ENCODE results near the gene SOAT1. TPM values are rescaled to one million over a fixed set of nuclear protein-coding genes. Genes with fewer than 3 reads are reported as not detected.

Gene SOAT1
- total and polyA plus RNA-seq, 2 of the 8 experiments (the other 6 are each of a cell fraction or from before 2014, with no cell fraction given) = 2.7 to 4.7 TPM

DNA sequence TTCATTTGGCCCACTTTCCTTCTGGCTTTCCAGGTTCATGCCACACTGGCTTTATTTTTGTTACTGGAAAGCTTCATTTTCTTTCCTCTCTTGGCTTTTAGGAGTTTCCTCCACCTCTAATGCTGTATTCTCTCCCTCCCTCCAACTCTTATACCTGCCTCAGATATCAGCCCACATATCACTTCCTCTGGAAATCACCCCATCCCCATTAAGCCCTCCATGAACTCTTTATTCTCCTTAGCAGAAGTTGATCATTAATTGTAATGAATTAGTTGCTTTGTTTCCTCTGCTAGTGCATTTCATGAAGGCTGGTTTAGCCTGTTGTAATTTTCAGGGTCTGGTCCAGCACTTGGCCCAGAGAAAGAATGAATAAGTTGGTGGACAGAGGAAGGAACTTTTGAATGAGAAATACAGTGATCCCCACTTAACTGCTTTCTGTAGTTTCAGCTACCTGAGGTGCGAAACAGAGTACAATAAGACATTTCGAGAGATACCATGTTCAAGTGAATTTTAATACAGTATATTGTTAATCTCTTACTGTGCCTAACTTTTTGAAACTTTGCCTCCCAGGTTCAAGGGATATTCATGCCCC, 1.7 kb downstream of the SOAT1 start:
- no peak overlapping the region for H3K18ac ChIP-seq (ENCODE audit: extremely low read depth, low read length)
- H3K9me3 ChIP-seq (ENCODE audit: insufficient read depth in 2 of 2, low read depth in 1 of 2, low read length in 1 of 2) = no peaks in the 10 kb centered on the region
- 0 out of 2 replicates have a peak overlapping the region, but pooled peaks have one; percentile 80 for H2BK20ac ChIP-seq (ENCODE audit: low read length)
- H3K9ac ChIP-seq (replicated peaks in 1 of 4; ENCODE audit: extremely low read depth in 1 of 4, low read depth in 3 of 4, low read length in 3 of 4) = no peak overlapping the region
- H4K5ac ChIP-seq (ENCODE audit: insufficient read length, low read depth, low read length) = no peak overlapping the region
- no peak overlapping the region for H2AK5ac ChIP-seq (ENCODE audit: low read depth, low read length)
- 80% methylated on average over 2 of the region's 2 CpGs; no CpG with 5 or more reads in 1 of the 2 experiments for WGBS, 2 experiments (ENCODE audit: extremely low coverage in 1 of 2, insufficient coverage in 1 of 2, insufficient read length in 1 of 2, insufficient replicate concordance in 2 of 2, low coverage in 1 of 2, low lambda C conversion rate in 2 of 2, missing lambda C conversion rate in 1 of 2)
- H3K56ac ChIP-seq (replicated peaks; ENCODE audit: insufficient read length, low read depth, low read length) = no peak overlapping the region
- H3K23ac ChIP-seq (ENCODE audit: insufficient read length) = no peak overlapping the region
- H2BK12ac ChIP-seq (ENCODE audit: low read depth, low read length) = no peak overlapping the region
- H3K4me1 ChIP-seq (replicated peaks in 1 of 4; ENCODE audit: control insufficient read depth in 3 of 4, insufficient read depth in 4 of 4, low read length in 3 of 4) = peaks cover 0 to 7% (median 3%) of the 10 kb centered on the region in 4 experiments; a peak in 5 of 7 replicates
- POLR2A ChIA-PET (ENCODE audit: partially characterized antibody) = no interaction called here
- H2AFZ ChIP-seq (ENCODE audit: low read length) = no peak overlapping the region
- H2BK5ac ChIP-seq (ENCODE audit: low read depth, low read length) = no peak overlapping the region
- H4K8ac ChIP-seq (ENCODE audit: extremely low read depth, insufficient read depth, low read length) = no peak overlapping the region
- no peak overlapping the region for H3K27ac ChIP-seq (ENCODE audit: low read depth, low read length)
- FAIRE-seq (no peak), DNase-seq (ENCODE audit: low read depth in 1 of 2, low spot score in 2 of 2) (no peak)
- H3K79me1 ChIP-seq (ENCODE audit: low read depth, low read length) = no peaks in the 10 kb centered on the region
- H2BK120ac ChIP-seq (replicated peaks; ENCODE audit: low read depth, low read length) = no peak overlapping the region
- H3K23me2 ChIP-seq (ENCODE audit: low read depth, low read length) = peaks cover 4% of the 10 kb centered on the region; the same call in 1 of the 2 replicates
- peaks cover 0 to 7% of the 10 kb centered on the region in 2 experiments for H4K20me1 ChIP-seq (replicated peaks in 1 of 2; ENCODE audit: control insufficient read depth in 1 of 2, insufficient read depth in 2 of 2, low read length in 2 of 2)
- H3K36me3 ChIP-seq (ENCODE audit: control insufficient read depth in 2 of 4, insufficient read depth in 4 of 4, low read length in 3 of 4) = no peaks in the 10 kb centered on the region
- peaks cover 24 to 75% (median 62%) of the 10 kb centered on the region in 4 experiments for H3K27me3 ChIP-seq (replicated peaks in 1 of 4; ENCODE audit: control insufficient read depth in 3 of 4, extremely low read depth in 1 of 4, insufficient read depth in 3 of 4, low read length in 3 of 4)
- H2BK15ac ChIP-seq (ENCODE audit: low read length) = no peak overlapping the region
- no peak overlapping the region for H4K91ac ChIP-seq (replicated peaks; ENCODE audit: insufficient read length, low read length)
- no peaks in the 10 kb centered on the region for H3K79me2 ChIP-seq (ENCODE audit: control insufficient read depth in 1 of 2, insufficient read depth in 2 of 2, low read length in 2 of 2)
- no peak overlapping the region for H3K14ac ChIP-seq (ENCODE audit: insufficient read length)
- no peak overlapping the region for H3K4ac ChIP-seq (replicated peaks; ENCODE audit: insufficient read length, low read depth, low read length)
- H3K4me2 ChIP-seq (ENCODE audit: insufficient read depth in 1 of 2, low read depth in 2 of 2, low read length in 2 of 2) = peak overlapping the region in 1 of 2 experiments; percentile 86; a peak in 2 of 4 replicates
- CTCF ChIA-PET (ENCODE audit: partially characterized antibody) = interaction anchor here (0.7 to 1.4 kb wide), 2 partner anchors 21 to 74 kb away, joined by 3 to 4 read pairs; no protein-coding TSS in a partner anchor
- H3K4me3 ChIP-seq (ENCODE audit: extremely low read depth in 1 of 4, insufficient read depth in 2 of 4, low read depth in 3 of 4, low read length in 4 of 4) = no peak overlapping the region
- no peak for TF ChIP-seq ASH2L (IDR thresholded peaks at IDR 0.05; ENCODE audit: low read length)
- TF ChIP-seq CREB1 (IDR thresholded peaks at IDR 0.05) = no peak
- TF ChIP-seq SP1 (IDR thresholded peaks at IDR 0.05; ENCODE audit: low read depth, low read length) = no peak
